GM12878 (cell line): ENCODE results near the gene NSL1. TPM values are rescaled to one million over a fixed set of nuclear protein-coding genes. Genes with fewer than 3 reads are reported as not detected.

Source experiments
- ATAC-seq: fragments of 200-7000 bp; cut with Tn5 transposase; 3 replicates; pipeline ENCODE4 v1.9.1; 2020; ENCODE audit warnings: mild to moderate bottlenecking, moderate library complexity
- BruUV-seq: library from RNA; stranded (reverse); fragments of 400-500 nt; replicated peaks from 2 replicates; lab custom pipeline; 2021; lab: Mats Ljungman, UMichigan
- CTCF ChIA-PET: fragments of 300-600 bp; sonication (Branson Sonifier 250); formaldehyde crosslinking; extraction: SDS; loops from one replicate; lab custom pipeline; 2021; ENCODE audit warnings: inconsistent platforms; lab: Yijun Ruan, JAX
- POLR2A ChIA-PET: fragments of 350-600 bp; formaldehyde crosslinking; extraction: SDS; loops from one replicate; lab custom pipeline; 2021; ENCODE audit warnings: inconsistent platforms; lab: Charles Lee
- RAD21 ChIA-PET: fragments of 300-600 bp; sonication (Branson Sonifier 250); formaldehyde crosslinking; loops from one replicate; lab custom pipeline; 2023; ENCODE audit warnings: antibody characterized with exemption; ENCODE audit not compliant: unreplicated experiment; lab: Charles Lee
- SMC1A ChIA-PET: fragments of 300-600 bp; sonication (Branson Sonifier 250); formaldehyde crosslinking; loops from one replicate; lab custom pipeline; 2023; ENCODE audit not compliant: unreplicated experiment, uncharacterized antibody; lab: Charles Lee
- DNase-seq: peaks from one replicate; pipeline ENCODE4 v3.0.0-alpha.2; 2011; ENCODE audit warnings: low read depth, low spot score
- FAIRE-seq: peaks from 3 replicates; lab custom pipeline; 2011; peaks lifted over from hg19 to GRCh38; lab: Jason Lieb, UNC
- H2AFZ ChIP-seq: 2 replicates; pipeline ENCODE4 v1.6.0; 2011; ENCODE audit warnings: low read depth, low read length, control low read depth; ENCODE audit not compliant: control insufficient read depth
- H3K27ac ChIP-seq: 2 replicates; pipeline ENCODE4 v1.5.1; 2011; ENCODE audit warnings: control low read depth; ENCODE audit not compliant: control insufficient read depth, insufficient read depth
- H3K27me3 ChIP-seq, 2 experiments: replicated peaks in 1 of 2; 2 replicates each; pipeline versions ENCODE4 v1.6.0 to v1.6.1; 2011; ENCODE audit warnings: low read length in 1 of 2; ENCODE audit not compliant: control insufficient read depth in 2 of 2, insufficient read depth in 2 of 2
- H3K36me3 ChIP-seq, 2 experiments: 2 replicates each; pipeline ENCODE4 v1.5.1; 2011; ENCODE audit warnings: low read length in 1 of 2; ENCODE audit not compliant: control insufficient read depth in 2 of 2, insufficient read depth in 2 of 2
- H3K4me1 ChIP-seq: 2 replicates; pipeline ENCODE4 v1.6.1; 2011; ENCODE audit warnings: mild to moderate bottlenecking, low read length, moderate library complexity, mixed read lengths; ENCODE audit not compliant: control insufficient read depth, insufficient read depth
- H3K4me2 ChIP-seq: 2 replicates; pipeline ENCODE4 v1.6.0; 2011; ENCODE audit warnings: control low read depth; ENCODE audit not compliant: control insufficient read depth, insufficient read depth
- H3K4me3 ChIP-seq: fragments of 200-600 bp; sonication (generic); 2 replicates; pipeline ENCODE4 v1.5.1; 2016
- H3K79me2 ChIP-seq: 2 replicates; pipeline ENCODE4 v1.6.0; 2011; ENCODE audit warnings: low read length; ENCODE audit not compliant: control insufficient read depth, insufficient read depth
- H3K9ac ChIP-seq: 2 replicates; pipeline ENCODE4 v1.8.0; 2011; ENCODE audit warnings: low read length, control low read depth, mixed read lengths; ENCODE audit not compliant: control insufficient read depth, insufficient read depth
- H3K9me3 ChIP-seq: replicated peaks from 3 replicates; pipeline ENCODE4 v1.5.1; 2011; ENCODE audit warnings: mild to moderate bottlenecking, low read length; ENCODE audit not compliant: control insufficient read depth, insufficient read depth
- H4K20me1 ChIP-seq: 2 replicates; pipeline ENCODE4 v1.6.0; 2011; ENCODE audit not compliant: control insufficient read depth, insufficient read depth
- CHD1 ChIP-seq: IDR thresholded peaks from 2 replicates; pipeline ENCODE4 v1.6.1; 2012; ENCODE audit warnings: low read depth, low read length, improper control_type of control experiment
- CREM ChIP-seq: IDR thresholded peaks from 2 replicates; pipeline ENCODE4 v1.6.1; 2014; ENCODE audit warnings: antibody characterized with exemption, low read depth
- CTCF ChIP-seq, 3 experiments: IDR thresholded peaks in 2 of 3; conservative IDR thresholded peaks in 1 of 3; 2 replicates each; pipeline ENCODE4 v1.5.1; 2011; ENCODE audit warnings: low read depth in 3 of 3, low read length in 3 of 3, mild to moderate bottlenecking in 3 of 3, control low read depth in 2 of 3, moderate library complexity in 2 of 3, inconsistent platforms in 1 of 3, mixed read lengths in 1 of 3; ENCODE audit not compliant: control insufficient read depth in 2 of 3, insufficient read depth in 1 of 3; ENCODE audit errors: extremely low read depth in 1 of 3
- EGR1 ChIP-seq, 2 experiments: IDR thresholded peaks; 1 replicate in 1 of 2; 2 replicates in 1 of 2; pipeline ENCODE4 v1.6.1; 2011 to 2012; ENCODE audit warnings: low read depth in 2 of 2, low read length in 2 of 2, borderline replicate concordance in 1 of 2, mild to moderate bottlenecking in 1 of 2, moderate library complexity in 1 of 2
- EZH2 ChIP-seq: IDR thresholded peaks from 2 replicates; pipeline ENCODE4 v1.6.1; 2012; ENCODE audit warnings: low read depth, mild to moderate bottlenecking, control low read depth, inconsistent platforms, low read length, borderline replicate concordance; ENCODE audit not compliant: control insufficient read depth
- GATAD2B ChIP-seq: fragments of 450-650 bp; conservative IDR thresholded peaks from 2 replicates; pipeline ENCODE4 v1.6.1; 2017; ENCODE audit warnings: low read depth, mild to moderate bottlenecking, moderate library complexity
- HDAC6 ChIP-seq: fragments of 200-600 bp; sonication (generic); IDR thresholded peaks from one replicate; pipeline ENCODE4 v1.8.0; 2017; ENCODE audit warnings: antibody characterized with exemption; ENCODE audit not compliant: unreplicated experiment
- MXI1 ChIP-seq: fragments of 150-350 bp; IDR thresholded peaks from 2 replicates; pipeline ENCODE4 v1.6.1; 2011; ENCODE audit warnings: low read depth, mild to moderate bottlenecking, inconsistent platforms, low read length, improper control_type of control experiment
- MYC ChIP-seq: IDR thresholded peaks from 2 replicates; pipeline ENCODE4 v1.6.1; 2011; ENCODE audit warnings: mild to moderate bottlenecking, low read length, moderate library complexity, inconsistent platforms; ENCODE audit not compliant: insufficient read depth, insufficient replicate concordance, insufficient read length, severe bottlenecking
- POU2F2 ChIP-seq: IDR thresholded peaks from 3 replicates; pipeline ENCODE4 v1.6.1; 2011; ENCODE audit warnings: low read depth, mild to moderate bottlenecking, low read length, borderline replicate concordance
- RAD21 ChIP-seq: IDR thresholded peaks from 2 replicates; pipeline ENCODE4 v1.6.1; 2011; ENCODE audit warnings: mild to moderate bottlenecking, low read depth, low read length, moderate library complexity; ENCODE audit not compliant: insufficient read depth
- TARDBP ChIP-seq: IDR thresholded peaks from 2 replicates; pipeline ENCODE4 v1.6.1; 2016; ENCODE audit warnings: borderline replicate concordance
- WRNIP1 ChIP-seq: IDR thresholded peaks from 2 replicates; pipeline ENCODE4 v1.6.1; 2011; ENCODE audit warnings: low read depth, low read length, improper control_type of control experiment, borderline replicate concordance
- ZBED1 ChIP-seq: IDR thresholded peaks from 2 replicates; pipeline ENCODE4 v1.6.1; 2016; ENCODE audit warnings: borderline replicate concordance
- WGBS: methylation state at CpG from one replicate; pipeline ENCODE4 v1.1.6; 2016; ENCODE audit warnings: low lambda C conversion rate; ENCODE audit not compliant: insufficient replicate concordance, insufficient coverage; ENCODE audit errors: missing lambda C conversion rate; 5-methylcytosine and 5-hydroxymethylcytosine counted together
- in situ Hi-C: fragments of 300-500 bp; cut with MboI; formaldehyde crosslinking; loops from 9 replicates; pipeline ENCODE4 v1.14.3; 2018; ENCODE audit warnings: mixed read lengths
- intact Hi-C: fragments of 100-400 bp; cut with micrococcal nuclease; formaldehyde crosslinking; loops from one replicate; pipeline ENCODE4 v1.14.2; 2022; ENCODE audit not compliant: unreplicated experiment
- polyA plus RNA-seq, 11 experiments: library from polyadenylated mRNA; depleted of rRNA in 4 of 11; unstranded in 6 of 11; stranded (reverse) in 5 of 11; fragments of >200 nt; fragmentation: Nextera tagmentation in 4 of 11; fragmentation: Illumina TruSeq in 1 of 11; extraction: Ambion mirVana in 4 of 11; extraction: Trizol in 1 of 11; gene quantifications; 1 replicate in 1 of 11; 2 replicates in 10 of 11; pipeline versions ENCODE4 v1.2.1 to v1.2.3, GENCODE V29; 2011 to 2016; ENCODE audit warnings: inconsistent platforms in 2 of 11, missing spikeins in 2 of 11, low read depth in 1 of 11
- total RNA-seq, 4 experiments: library from RNA; depleted of rRNA in 3 of 4; stranded (reverse); fragments of >200 nt in 3 of 4; fragmentation: Illumina TruSeq in 1 of 4; extraction: Trizol in 1 of 4; gene quantifications; 2 replicates each; pipeline versions ENCODE4 v1.2.1 to v1.2.3, GENCODE V29; 2013 to 2021
- TF ChIP-seq, protein P1 (sequence below): IDR thresholded peaks from 2 replicates; pipeline ENCODE4 v1.6.1; 2011; ENCODE audit warnings: mild to moderate bottlenecking, low read depth, low read length, moderate library complexity; ENCODE audit not compliant: insufficient replicate concordance
- TF ChIP-seq, protein P2 (sequence below): fragments of 450-650 bp; IDR thresholded peaks from 2 replicates; pipeline ENCODE4 v1.6.1; 2017; ENCODE audit warnings: mild to moderate bottlenecking, low read depth, inconsistent platforms; ENCODE audit not compliant: poor library complexity, severe bottlenecking

Gene NSL1
- total and polyA plus RNA-seq, 10 of the 15 experiments (the other 5 are each of a cell fraction or from before 2014, with no cell fraction given), result 36.7 to 74.2 (median 46.4) TPM

DNA sequence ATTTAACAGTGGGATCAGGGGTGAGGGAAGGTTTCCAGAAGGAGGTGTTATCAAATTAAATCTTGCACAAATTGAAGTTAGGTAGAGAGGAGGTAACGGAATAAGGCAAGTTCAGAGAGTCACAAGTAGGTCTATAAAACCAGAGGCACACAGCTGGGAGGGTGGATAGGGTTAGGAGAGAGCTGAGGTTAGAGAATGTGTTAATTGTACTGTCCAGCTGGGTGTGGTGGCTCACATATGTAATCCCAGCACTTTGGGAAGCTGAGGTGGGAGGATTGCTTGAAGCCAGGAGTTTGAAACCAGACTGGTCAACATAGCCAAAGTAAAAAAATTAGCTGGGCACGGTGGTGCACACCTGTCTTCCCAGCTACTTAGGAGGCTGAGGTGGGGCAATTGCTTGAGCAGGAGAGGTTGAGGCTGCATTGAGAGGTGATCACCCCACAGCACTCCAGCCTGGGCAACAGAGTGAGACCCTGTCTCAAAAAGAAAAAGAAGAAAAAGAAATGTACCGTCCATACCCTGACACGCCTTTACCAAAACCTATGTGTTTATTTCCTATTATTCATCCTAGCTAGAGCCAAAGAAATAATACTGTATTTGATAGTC lies 35.7 kb upstream of the NSL1 start:
- Histone ChIP-seq H3K4me2 (no peak overlapping the region), H3K9ac (no peak overlapping the region), H3K27me3 (no peaks in the 10 kb centered on the region), H3K36me3 (no peaks in the 10 kb centered on the region), H3K79me2 (no peaks in the 10 kb centered on the region), H3K27ac (no peak overlapping the region), H3K4me1 (peaks cover 4% of the 10 kb centered on the region), H3K4me3 (no peak overlapping the region), H2AFZ (no peak overlapping the region), H3K9me3 (peaks cover 18% of the 10 kb centered on the region), H4K20me1 (no peaks in the 10 kb centered on the region)
- intact Hi-C loops, result no loop called here
- RAD21 ChIA-PET, result interaction anchor here (0.7 kb wide), 1 partner anchor 168 kb away, joined by 3 read pairs; no protein-coding TSS in a partner anchor
- CTCF ChIA-PET, result interaction anchor here (0.6 to 2.4 kb wide), 5 partner anchors 12 to 261 kb away, joined by 3 to 10 read pairs (median 4); no protein-coding TSS in a partner anchor
- POLR2A ChIA-PET, result interaction anchor here (1.4 kb wide), 1 partner anchor 31 kb away, joined by 3 read pairs; the partner anchor contains the start of gene FLVCR1
- WGBS, result 99% methylated on average over 4 of the region's 4 CpGs
- ATAC-seq (no peak), DNase-seq (no peak), FAIRE-seq (no peak)
- BruUV-seq, result no TSS peak
- SMC1A ChIA-PET, result interaction anchor here (1.3 to 1.7 kb wide), 2 partner anchors 11 to 12 kb away, joined by 3 to 5 read pairs; no protein-coding TSS in a partner anchor
- in situ Hi-C loops, result no loop called here
- TF ChIP-seq CREM, result no peak
- TF ChIP-seq POU2F2, result no peak
- no peak for TF ChIP-seq MYC
- TF ChIP-seq, protein P1, sequence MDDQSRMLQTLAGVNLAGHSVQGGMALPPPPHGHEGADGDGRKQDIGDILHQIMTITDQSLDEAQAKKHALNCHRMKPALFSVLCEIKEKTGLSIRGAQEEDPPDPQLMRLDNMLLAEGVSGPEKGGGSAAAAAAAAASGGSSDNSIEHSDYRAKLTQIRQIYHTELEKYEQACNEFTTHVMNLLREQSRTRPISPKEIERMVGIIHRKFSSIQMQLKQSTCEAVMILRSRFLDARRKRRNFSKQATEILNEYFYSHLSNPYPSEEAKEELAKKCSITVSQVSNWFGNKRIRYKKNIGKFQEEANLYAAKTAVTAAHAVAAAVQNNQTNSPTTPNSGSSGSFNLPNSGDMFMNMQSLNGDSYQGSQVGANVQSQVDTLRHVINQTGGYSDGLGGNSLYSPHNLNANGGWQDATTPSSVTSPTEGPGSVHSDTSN, result no peak
- TF ChIP-seq WRNIP1, result no peak
- no peak for TF ChIP-seq CTCF (IDR thresholded peaks at IDR 0.05 in 2 of 3, conservative IDR thresholded peaks at IDR 0.05 in 1 of 3; ENCODE audit: control insufficient read depth in 2 of 3, extremely low read depth in 1 of 3, insufficient read depth in 1 of 3, low read depth in 3 of 3, low read length in 3 of 3)
- TF ChIP-seq EGR1 (IDR thresholded peaks at IDR 0.05; ENCODE audit: borderline replicate concordance in 1 of 2, low read depth in 2 of 2, low read length in 2 of 2), result no peak
- TF ChIP-seq, protein P2, sequence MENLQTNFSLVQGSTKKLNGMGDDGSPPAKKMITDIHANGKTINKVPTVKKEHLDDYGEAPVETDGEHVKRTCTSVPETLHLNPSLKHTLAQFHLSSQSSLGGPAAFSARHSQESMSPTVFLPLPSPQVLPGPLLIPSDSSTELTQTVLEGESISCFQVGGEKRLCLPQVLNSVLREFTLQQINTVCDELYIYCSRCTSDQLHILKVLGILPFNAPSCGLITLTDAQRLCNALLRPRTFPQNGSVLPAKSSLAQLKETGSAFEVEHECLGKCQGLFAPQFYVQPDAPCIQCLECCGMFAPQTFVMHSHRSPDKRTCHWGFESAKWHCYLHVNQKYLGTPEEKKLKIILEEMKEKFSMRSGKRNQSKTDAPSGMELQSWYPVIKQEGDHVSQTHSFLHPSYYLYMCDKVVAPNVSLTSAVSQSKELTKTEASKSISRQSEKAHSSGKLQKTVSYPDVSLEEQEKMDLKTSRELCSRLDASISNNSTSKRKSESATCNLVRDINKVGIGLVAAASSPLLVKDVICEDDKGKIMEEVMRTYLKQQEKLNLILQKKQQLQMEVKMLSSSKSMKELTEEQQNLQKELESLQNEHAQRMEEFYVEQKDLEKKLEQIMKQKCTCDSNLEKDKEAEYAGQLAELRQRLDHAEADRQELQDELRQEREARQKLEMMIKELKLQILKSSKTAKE, result no peak
- no peak for TF ChIP-seq TARDBP
- TF ChIP-seq CHD1, result no peak
- TF ChIP-seq GATAD2B, result no peak
- no peak for TF ChIP-seq ZBED1
- TF ChIP-seq MXI1, result no peak
- TF ChIP-seq RAD21, result no peak
- TF ChIP-seq EZH2, result no peak
- TF ChIP-seq HDAC6, result no peak
